K562 (cell line): ENCODE data around the gene CEMIP. TPM values are rescaled to one million over a fixed set of nuclear protein-coding genes. Genes with fewer than 3 reads are reported as not detected.

ENCODE experiments used
- ATAC-seq: fragments of 200-7000 bp; cut with Tn5 transposase; 3 replicates; pipeline ENCODE4 v1.9.1; 2020; ENCODE audit warnings: moderate library complexity
- BruUV-seq: library from RNA; stranded (reverse); fragments of 400-500 nt; replicated peaks from 2 replicates; lab custom pipeline; 2021; lab: Mats Ljungman, UMichigan
- CTCF ChIA-PET: fragments of 300-600 bp; formaldehyde crosslinking; extraction: SDS; loops from one replicate; lab custom pipeline; 2021; ENCODE audit warnings: low intra/inter-chr PET ratio; lab: Yijun Ruan, JAX
- POLR2A ChIA-PET: fragments of 300-600, 350-650 bp; sonication (Branson Sonifier 250); formaldehyde crosslinking; extraction: SDS; loops from one replicate; lab custom pipeline; 2021; ENCODE audit warnings: antibody characterized with exemption, inconsistent platforms; lab: Yijun Ruan, JAX
- DNase-seq, 4 experiments: peaks; one replicate each; pipeline versions ENCODE4 v3.0.0 to v3.0.0-alpha.2; 2011 to 2018; ENCODE audit warnings: low spot score in 3 of 4, mixed read lengths in 3 of 4; ENCODE audit errors: extremely low read depth in 1 of 4
- FAIRE-seq: peaks from 2 replicates; lab custom pipeline; 2011; peaks lifted over from hg19 to GRCh38; lab: Jason Lieb, UNC
- H2AFZ ChIP-seq: 2 replicates; pipeline ENCODE4 v1.6.0; 2011; ENCODE audit warnings: low read depth, low read length, control low read depth, inconsistent platforms
- H3K27ac ChIP-seq: fragments of 200-600 bp; 3 replicates; pipeline ENCODE4 v1.8.0; 2011; ENCODE audit warnings: low read depth, mild to moderate bottlenecking, control low read depth, inconsistent platforms, low read length, moderate library complexity, mixed read lengths; ENCODE audit errors: extremely low read depth
- H3K27me3 ChIP-seq, 2 experiments: fragments of 300-600 bp in 1 of 2; 2 replicates in 1 of 2; 3 replicates in 1 of 2; pipeline versions ENCODE4 v1.6.0 to v1.8.0; 2011; ENCODE audit warnings: inconsistent platforms in 2 of 2, low read length in 2 of 2, mild to moderate bottlenecking in 1 of 2, mixed read lengths in 1 of 2, moderate library complexity in 1 of 2; ENCODE audit not compliant: control insufficient read depth in 2 of 2, insufficient read depth in 2 of 2
- H3K36me3 ChIP-seq: fragments of 300-600 bp; 3 replicates; pipeline ENCODE4 v1.8.0; 2011; ENCODE audit warnings: mild to moderate bottlenecking, low read length, inconsistent platforms; ENCODE audit not compliant: control insufficient read depth, insufficient read depth
- H3K4me1 ChIP-seq, 2 experiments: fragments of 200-600 bp in 1 of 2; replicated peaks in 1 of 2; 2 replicates in 1 of 2; 3 replicates in 1 of 2; pipeline versions ENCODE4 v1.5.1 to v1.8.0; 2011; ENCODE audit warnings: inconsistent platforms in 2 of 2, low read length in 2 of 2, mild to moderate bottlenecking in 1 of 2, mixed read lengths in 1 of 2, moderate library complexity in 1 of 2; ENCODE audit not compliant: control insufficient read depth in 2 of 2, insufficient read depth in 2 of 2
- H3K4me2 ChIP-seq: 2 replicates; pipeline ENCODE4 v1.6.1; 2011; ENCODE audit warnings: low read length, control low read depth, inconsistent platforms, mixed read lengths; ENCODE audit not compliant: insufficient read depth
- H3K4me3 ChIP-seq: fragments of 200-600 bp; sonication (generic), shearing (Covaris generic); 2 replicates; pipeline ENCODE4 v1.5.1; 2016; ENCODE audit warnings: control low read depth, inconsistent platforms
- H3K79me2 ChIP-seq: fragments of 200-600 bp; 3 replicates; pipeline ENCODE4 v1.8.0; 2011; ENCODE audit warnings: low read length, inconsistent platforms; ENCODE audit not compliant: control insufficient read depth, insufficient read depth
- H3K9ac ChIP-seq, 2 experiments: 2 replicates each; pipeline versions ENCODE4 v1.6.0 to v1.6.1; 2011; ENCODE audit warnings: low read depth in 2 of 2, low read length in 2 of 2, control low read depth in 1 of 2, inconsistent platforms in 1 of 2, mild to moderate bottlenecking in 1 of 2, mixed read lengths in 1 of 2; ENCODE audit not compliant: insufficient read depth in 1 of 2
- H3K9me1 ChIP-seq: one replicate; pipeline ENCODE4 v1.6.0; 2011; ENCODE audit warnings: inconsistent platforms, mild to moderate bottlenecking, low read length, moderate library complexity; ENCODE audit not compliant: control insufficient read depth, insufficient read depth
- H3K9me3 ChIP-seq: replicated peaks from 2 replicates; pipeline ENCODE4 v1.5.1; 2011; ENCODE audit warnings: low read depth, low read length, inconsistent platforms; ENCODE audit not compliant: control insufficient read depth, insufficient read depth
- H4K20me1 ChIP-seq: replicated peaks from 2 replicates; pipeline ENCODE4 v1.6.1; 2011; ENCODE audit warnings: low read length, inconsistent platforms, mixed read lengths; ENCODE audit not compliant: control insufficient read depth, insufficient read depth
- CC2D1A ChIP-seq: fragments of 450-650 bp; IDR thresholded peaks from 2 replicates; pipeline ENCODE4 v1.6.1; 2017; ENCODE audit warnings: mild to moderate bottlenecking
- CHD1 ChIP-seq: fragments of 200-600 bp; sonication (generic); IDR thresholded peaks from one replicate; pipeline ENCODE4 v1.6.1; 2012; ENCODE audit warnings: mild to moderate bottlenecking, moderate library complexity, low read length, inconsistent platforms
- FOXM1 ChIP-seq, 2 experiments: fragments of 450-650 bp in 1 of 2; sonication (generic) in 1 of 2; formaldehyde crosslinking in 1 of 2; IDR thresholded peaks; 2 replicates each; pipeline versions ENCODE4 v1.6.1 to v1.9.0; 2017 to 2022; ENCODE audit warnings: low read depth in 2 of 2, mild to moderate bottlenecking in 2 of 2, missing genetic modification reagents in 1 of 2, moderate library complexity in 1 of 2
- GTF2E2 ChIP-seq: fragments of 200-800 bp; sonication (Bioruptor generic); IDR thresholded peaks from 2 replicates; pipeline ENCODE4 v1.6.1; 2016; ENCODE audit warnings: missing genetic modification characterization, missing compliant biosample characterization
- HDAC6 ChIP-seq: IDR thresholded peaks from 2 replicates; pipeline ENCODE4 v1.6.1; 2012; ENCODE audit warnings: low read depth, mild to moderate bottlenecking, control low read depth, inconsistent platforms, low read length, moderate library complexity
- ILF3 ChIP-seq: fragments of 450-650 bp; IDR thresholded peaks from 2 replicates; pipeline ENCODE4 v1.6.1; 2018; ENCODE audit warnings: antibody characterized with exemption, mild to moderate bottlenecking, moderate library complexity, borderline replicate concordance
- JUND ChIP-seq, 2 experiments: IDR thresholded peaks; 2 replicates in 1 of 2; 3 replicates in 1 of 2; pipeline ENCODE4 v1.6.1; 2011; ENCODE audit warnings: borderline replicate concordance in 2 of 2, low read depth in 2 of 2, low read length in 2 of 2, improper control_type of control experiment in 1 of 2, missing biosample characterization in 1 of 2, missing genetic modification characterization in 1 of 2, missing genetic modification reagents in 1 of 2
- KDM1A ChIP-seq, 2 experiments: fragments of 450-650 bp; IDR thresholded peaks; 2 replicates each; pipeline ENCODE4 v1.6.1; 2016; ENCODE audit warnings: mild to moderate bottlenecking in 2 of 2
- L3MBTL2 ChIP-seq: fragments of 450-650 bp; IDR thresholded peaks from 2 replicates; pipeline ENCODE4 v1.6.1; 2016; ENCODE audit warnings: mild to moderate bottlenecking, moderate library complexity
- MTA1 ChIP-seq: fragments of 450-650 bp; IDR thresholded peaks from 2 replicates; pipeline ENCODE4 v1.6.1; 2017; ENCODE audit warnings: borderline replicate concordance
- MTA3 ChIP-seq: fragments of 450-650 bp; formaldehyde crosslinking; IDR thresholded peaks from 2 replicates; pipeline ENCODE4 v1.6.1; 2017; ENCODE audit warnings: mild to moderate bottlenecking, borderline replicate concordance
- STAT5B ChIP-seq: fragments of 250-450 bp; sonication (Bioruptor Pico); IDR thresholded peaks from 2 replicates; pipeline ENCODE4 v1.8.0; 2021; ENCODE audit warnings: mild to moderate bottlenecking, inconsistent platforms
- SUPT5H ChIP-seq: fragments of 450-650 bp; IDR thresholded peaks from 2 replicates; pipeline ENCODE4 v1.6.1; 2016
- TSC22D4 ChIP-seq: fragments of 450-650 bp; IDR thresholded peaks from 2 replicates; pipeline ENCODE4 v1.6.1; 2016; ENCODE audit warnings: missing genetic modification characterization, missing biosample characterization, control low read depth
- U2AF2 ChIP-seq: fragments of 200-400 bp; formaldehyde crosslinking; optimal IDR thresholded peaks from 2 replicates; pipeline ENCODE3; 2017; ENCODE audit warnings: low read depth, mild to moderate bottlenecking, low read length
- ZNF12 ChIP-seq: sonication (generic); formaldehyde crosslinking; IDR thresholded peaks from 2 replicates; pipeline ENCODE4 v1.4.0; 2020; ENCODE audit warnings: mild to moderate bottlenecking, missing genetic modification reagents
- ZNF384 ChIP-seq: IDR thresholded peaks from 2 replicates; pipeline ENCODE4 v1.6.1; 2012; ENCODE audit warnings: low read depth, low read length, improper control_type of control experiment
- ZNF696 ChIP-seq: fragments of 250-450 bp; sonication (Bioruptor Pico); conservative IDR thresholded peaks from 2 replicates; pipeline ENCODE4 v1.4.0; 2020; ENCODE audit warnings: mild to moderate bottlenecking, moderate library complexity
- ZSCAN29 ChIP-seq: fragments of 450-650 bp; IDR thresholded peaks from 2 replicates; pipeline ENCODE4 v1.6.1; 2017
- WGBS: fragments of 100-300 bp; shearing (Covaris generic); methylation state at CpG from one replicate; pipeline ENCODE4 v1.1.6; 2016; ENCODE audit warnings: low coverage, mixed read lengths; ENCODE audit not compliant: insufficient coverage; ENCODE audit errors: missing lambda C conversion rate; 5-methylcytosine and 5-hydroxymethylcytosine counted together
- in situ Hi-C: fragments of 300-500 bp; cut with MboI; formaldehyde crosslinking; loops from 4 replicates; pipeline ENCODE4 v1.15.0; 2018; ENCODE audit warnings: inconsistent platforms, mixed read lengths
- intact Hi-C: fragments of 100-400 bp; cut with micrococcal nuclease; formaldehyde crosslinking; loops from 2 replicates; pipeline ENCODE4 v1.14.2; 2022
- polyA plus RNA-seq, 8 experiments: library from polyadenylated mRNA; depleted of rRNA in 4 of 8; stranded (reverse) in 5 of 8; unstranded in 3 of 8; fragments of >200 nt; fragmentation: Nextera tagmentation in 2 of 8; fragmentation: Illumina TruSeq in 1 of 8; extraction: Ambion mirVana in 2 of 8; extraction: Trizol in 1 of 8; gene quantifications; 2 replicates each; pipeline versions ENCODE4 v1.2.1 to v1.2.3, GENCODE V29; 2011 to 2014; ENCODE audit warnings: inconsistent platforms in 1 of 8, missing spikeins in 1 of 8
- total RNA-seq, 7 experiments: library from RNA; depleted of rRNA in 6 of 7; stranded (reverse); fragments of >200 nt in 6 of 7; fragmentation: Illumina TruSeq in 2 of 7; extraction: Trizol in 2 of 7; gene quantifications; 2 replicates each; pipeline versions ENCODE4 v1.2.1 to v1.2.3, GENCODE V29; 2011 to 2021; ENCODE audit warnings: low replicate concordance in 1 of 7
- TF ChIP-seq, protein P1 (sequence below): fragments of 250-450 bp; sonication (Bioruptor Pico); IDR thresholded peaks from 2 replicates; pipeline ENCODE4 v1.5.0; 2022; ENCODE audit warnings: mild to moderate bottlenecking

The CEMIP gene
- total and polyA plus RNA-seq, 9 of the 15 experiments (the other 6 are each of a cell fraction or from before 2014, with no cell fraction given), result 0.33 TPM; not detected in 8

DNA sequence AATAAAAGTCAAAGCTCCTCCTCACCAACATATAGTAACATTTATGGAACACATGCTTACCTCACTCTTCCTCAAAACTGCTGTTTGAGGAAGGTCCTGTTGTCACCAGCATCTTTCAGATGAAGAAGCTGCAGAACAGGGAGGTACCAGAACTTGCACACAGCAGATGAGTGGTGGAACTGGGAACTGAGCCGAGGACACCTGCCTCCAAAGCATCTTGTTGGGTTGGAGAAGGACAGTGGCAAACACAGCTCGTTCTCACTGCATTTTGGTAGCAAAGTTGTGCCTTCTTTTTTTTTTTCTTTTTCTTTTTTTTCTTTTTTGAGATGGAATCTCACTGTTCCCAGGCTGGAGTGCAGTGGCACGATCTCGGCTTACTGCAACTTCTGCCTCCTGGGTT lies 76.0 kb downstream of the CEMIP start:
- H3K9me1 ChIP-seq, result no peaks in the 10 kb centered on the region
- no peaks in the 10 kb centered on the region for H4K20me1 ChIP-seq
- CTCF ChIA-PET, result no interaction called here
- peaks cover 10 to 37% of the 10 kb centered on the region in 2 experiments; a peak in 4 of 5 replicates for H3K27me3 ChIP-seq
- intact Hi-C loops (no loop called here), in situ Hi-C loops (no loop called here)
- TF ChIP-seq ZNF12 (CRISPR knock-in tag) (no peak), FOXM1 (IDR thresholded peaks at IDR 0.05; ENCODE audit: low read depth) (no peak), FOXM1 (CRISPR knock-in tag; IDR thresholded peaks at IDR 0.05; ENCODE audit: low read depth) (no peak), HDAC6 (no peak), TSC22D4 (tag) (no peak), ZSCAN29 (no peak), L3MBTL2 (no peak), CHD1 (no peak), STAT5B (CRISPR knock-in tag) (no peak), ZNF384 (no peak), GTF2E2 (tag) (no peak), SUPT5H (no peak), JUND (IDR thresholded peaks at IDR 0.05; ENCODE audit: borderline replicate concordance, low read depth, low read length) (no peak), JUND (tag; IDR thresholded peaks at IDR 0.05; ENCODE audit: borderline replicate concordance, low read depth, low read length) (no peak), ILF3 (no peak), U2AF2 (no peak), ZNF696 (no peak), KDM1A (IDR thresholded peaks at IDR 0.05) (no peak), CC2D1A (no peak), MTA1 (no peak), MTA3 (no peak)
- TF ChIP-seq, protein P1, sequence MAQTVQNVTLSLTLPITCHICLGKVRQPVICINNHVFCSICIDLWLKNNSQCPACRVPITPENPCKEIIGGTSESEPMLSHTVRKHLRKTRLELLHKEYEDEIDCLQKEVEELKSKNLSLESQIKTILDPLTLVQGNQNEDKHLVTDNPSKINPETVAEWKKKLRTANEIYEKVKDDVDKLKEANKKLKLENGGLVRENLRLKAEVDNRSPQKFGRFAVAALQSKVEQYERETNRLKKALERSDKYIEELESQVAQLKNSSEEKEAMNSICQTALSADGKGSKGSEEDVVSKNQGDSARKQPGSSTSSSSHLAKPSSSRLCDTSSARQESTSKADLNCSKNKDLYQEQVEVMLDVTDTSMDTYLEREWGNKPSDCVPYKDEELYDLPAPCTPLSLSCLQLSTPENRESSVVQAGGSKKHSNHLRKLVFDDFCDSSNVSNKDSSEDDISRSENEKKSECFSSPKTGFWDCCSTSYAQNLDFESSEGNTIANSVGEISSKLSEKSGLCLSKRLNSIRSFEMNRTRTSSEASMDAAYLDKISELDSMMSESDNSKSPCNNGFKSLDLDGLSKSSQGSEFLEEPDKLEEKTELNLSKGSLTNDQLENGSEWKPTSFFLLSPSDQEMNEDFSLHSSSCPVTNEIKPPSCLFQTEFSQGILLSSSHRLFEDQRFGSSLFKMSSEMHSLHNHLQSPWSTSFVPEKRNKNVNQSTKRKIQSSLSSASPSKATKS, result no peak
- no peak for FAIRE-seq
- H3K27ac ChIP-seq, result no peak overlapping the region
- no peak for ATAC-seq
- POLR2A ChIA-PET, result interaction anchor here (1.1 kb wide), 1 partner anchor 10 kb away, joined by 3 read pairs; no protein-coding TSS in a partner anchor
- H2AFZ ChIP-seq, result no peak overlapping the region
- H3K36me3 ChIP-seq, result no peaks in the 10 kb centered on the region
- H3K4me3 ChIP-seq, result no peak overlapping the region
- no peaks in the 10 kb centered on the region for H3K79me2 ChIP-seq
- H3K9ac ChIP-seq, result no peak overlapping the region
- no peaks in the 10 kb centered on the region for H3K9me3 ChIP-seq
- no peak for DNase-seq
- H3K4me2 ChIP-seq, result no peak overlapping the region
- 0% methylated on average over 4 of the region's 4 CpGs for WGBS
- H3K4me1 ChIP-seq, result no peaks in the 10 kb centered on the region
- BruUV-seq, result no TSS peak
